Hepatocyte (in vitro differentiated cells): ENCODE results near the gene BTG1. TPM values are rescaled to one million over a fixed set of nuclear protein-coding genes. Genes with fewer than 3 reads are reported as not detected.

Experiments
- DNase-seq: peaks from one replicate; pipeline ENCODE4 v3.0.0-alpha.2; 2016; ENCODE audit warnings: low spot score
- H2AFZ ChIP-seq: fragments of 200-600 bp; sonication (generic); 2 replicates; pipeline ENCODE4 v1.6.0; 2016; ENCODE audit warnings: antibody characterized with exemption, mild to moderate bottlenecking
- H3K27ac ChIP-seq: fragments of 200-600 bp; sonication (generic); 2 replicates; pipeline ENCODE4 v1.5.1; 2016; ENCODE audit warnings: mild to moderate bottlenecking
- H3K27me3 ChIP-seq: fragments of 200-600 bp; sonication (generic); 2 replicates; pipeline ENCODE4 v1.6.1; 2016
- H3K36me3 ChIP-seq: fragments of 200-600 bp; sonication (generic); replicated peaks from 2 replicates; pipeline ENCODE4 v1.5.1; 2016; ENCODE audit warnings: low read depth; ENCODE audit not compliant: insufficient read depth
- H3K4me1 ChIP-seq: fragments of 200-600 bp; sonication (generic); 2 replicates; pipeline ENCODE4 v1.5.1; 2016; ENCODE audit warnings: mild to moderate bottlenecking, moderate library complexity; ENCODE audit not compliant: insufficient read depth
- H3K4me2 ChIP-seq: fragments of 200-600 bp; sonication (generic); 2 replicates; pipeline ENCODE4 v1.6.0; 2016
- H3K4me3 ChIP-seq: fragments of 200-600 bp; sonication (generic); 2 replicates; pipeline ENCODE4 v1.5.1; 2016; ENCODE audit warnings: mild to moderate bottlenecking
- H3K79me2 ChIP-seq: fragments of 200-600 bp; sonication (generic); 2 replicates; pipeline ENCODE4 v1.6.0; 2017; ENCODE audit warnings: mild to moderate bottlenecking
- H3K9me2 ChIP-seq: fragments of 200-600 bp; sonication (generic); replicated peaks from 2 replicates; pipeline ENCODE4 v1.6.0; 2017; ENCODE audit warnings: mild to moderate bottlenecking; ENCODE audit not compliant: insufficient read depth
- H3K9me3 ChIP-seq: fragments of 200-600 bp; sonication (generic); 2 replicates; pipeline ENCODE4 v1.5.1; 2016; ENCODE audit warnings: low read depth, mild to moderate bottlenecking
- H4K20me1 ChIP-seq: fragments of 200-600 bp; sonication (generic); 2 replicates; pipeline ENCODE4 v1.6.0; 2016; ENCODE audit warnings: mild to moderate bottlenecking; ENCODE audit not compliant: insufficient read depth, poor library complexity, severe bottlenecking
- EZH2 ChIP-seq: fragments of 200-600 bp; sonication (generic); IDR thresholded peaks from 2 replicates; pipeline ENCODE4 v1.6.1; 2016; ENCODE audit warnings: antibody characterized with exemption, mild to moderate bottlenecking, borderline replicate concordance
- EZH2phosphoT487 ChIP-seq: fragments of 200-600 bp; sonication (generic); IDR thresholded peaks from one replicate; pipeline ENCODE4 v1.6.1; 2018; ENCODE audit warnings: antibody characterized with exemption, mild to moderate bottlenecking, low read depth, moderate library complexity; ENCODE audit not compliant: unreplicated experiment, severe bottlenecking
- WGBS: methylation state at CpG from one replicate; pipeline ENCODE4 v1.1.6; 2016; ENCODE audit warnings: low lambda C conversion rate; ENCODE audit errors: missing lambda C conversion rate; 5-methylcytosine and 5-hydroxymethylcytosine counted together
- polyA plus RNA-seq: library from polyadenylated mRNA; unstranded; fragments of >200 nt; fragmentation: Nextera tagmentation; extraction: Ambion mirVana; gene quantifications from 2 replicates; pipeline ENCODE4 v1.2.1, GENCODE V29; 2016
- total RNA-seq: library from RNA; depleted of rRNA; stranded (reverse); fragments of >200 nt; gene quantifications from 2 replicates; pipeline ENCODE4 v1.2.3, GENCODE V29; 2014
- TF ChIP-seq, protein P1 (sequence below): fragments of 200-600 bp; sonication (generic); IDR thresholded peaks from 2 replicates; pipeline ENCODE4 v1.5.1; 2016; ENCODE audit warnings: antibody characterized with exemption, mild to moderate bottlenecking; ENCODE audit not compliant: poor library complexity

The BTG1 gene
- total and polyA plus RNA-seq, 2 experiments from 2014 or later: 72.0 to 146 TPM

DNA sequence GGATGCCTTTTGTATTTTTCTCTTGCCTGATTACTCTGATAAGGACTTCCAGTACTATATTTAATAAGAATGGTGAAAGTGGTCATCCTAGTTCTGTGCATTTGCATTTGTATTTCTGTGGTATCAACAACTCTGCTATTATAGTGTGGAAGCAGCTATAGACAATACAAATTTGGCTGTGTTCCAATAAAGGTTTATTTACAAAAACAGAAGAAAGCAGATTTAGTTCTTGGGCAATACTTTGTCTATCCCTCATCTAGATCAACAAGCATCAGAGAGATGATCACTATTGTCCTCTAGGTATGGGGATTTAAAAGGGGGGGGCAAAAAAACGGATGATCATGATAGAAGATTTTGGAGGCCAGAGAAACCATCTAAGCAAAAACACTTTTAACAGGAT, 19.1 kb upstream of the BTG1 start:
- DNase-seq: no peak
- 76% methylated on average over 1 of the region's 1 CpG for WGBS
- H3K27me3 ChIP-seq: no peaks in the 10 kb centered on the region
- no peaks in the 10 kb centered on the region for H4K20me1 ChIP-seq
- no peaks in the 10 kb centered on the region for H3K9me2 ChIP-seq
- H3K9me3 ChIP-seq: no peaks in the 10 kb centered on the region
- TF ChIP-seq, protein P1, sequence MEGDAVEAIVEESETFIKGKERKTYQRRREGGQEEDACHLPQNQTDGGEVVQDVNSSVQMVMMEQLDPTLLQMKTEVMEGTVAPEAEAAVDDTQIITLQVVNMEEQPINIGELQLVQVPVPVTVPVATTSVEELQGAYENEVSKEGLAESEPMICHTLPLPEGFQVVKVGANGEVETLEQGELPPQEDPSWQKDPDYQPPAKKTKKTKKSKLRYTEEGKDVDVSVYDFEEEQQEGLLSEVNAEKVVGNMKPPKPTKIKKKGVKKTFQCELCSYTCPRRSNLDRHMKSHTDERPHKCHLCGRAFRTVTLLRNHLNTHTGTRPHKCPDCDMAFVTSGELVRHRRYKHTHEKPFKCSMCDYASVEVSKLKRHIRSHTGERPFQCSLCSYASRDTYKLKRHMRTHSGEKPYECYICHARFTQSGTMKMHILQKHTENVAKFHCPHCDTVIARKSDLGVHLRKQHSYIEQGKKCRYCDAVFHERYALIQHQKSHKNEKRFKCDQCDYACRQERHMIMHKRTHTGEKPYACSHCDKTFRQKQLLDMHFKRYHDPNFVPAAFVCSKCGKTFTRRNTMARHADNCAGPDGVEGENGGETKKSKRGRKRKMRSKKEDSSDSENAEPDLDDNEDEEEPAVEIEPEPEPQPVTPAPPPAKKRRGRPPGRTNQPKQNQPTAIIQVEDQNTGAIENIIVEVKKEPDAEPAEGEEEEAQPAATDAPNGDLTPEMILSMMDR: no peak
- TF ChIP-seq EZH2phosphoT487: no peak
- TF ChIP-seq EZH2: no peak
- H3K4me1 ChIP-seq: peaks cover 4% of the 10 kb centered on the region
- H3K27ac ChIP-seq: no peak overlapping the region
- H3K79me2 ChIP-seq: no peaks in the 10 kb centered on the region
- no peak overlapping the region for H3K4me3 ChIP-seq
- H2AFZ ChIP-seq: no peak overlapping the region
- H3K4me2 ChIP-seq: no peak overlapping the region
- no peaks in the 10 kb centered on the region for H3K36me3 ChIP-seq

DNA sequence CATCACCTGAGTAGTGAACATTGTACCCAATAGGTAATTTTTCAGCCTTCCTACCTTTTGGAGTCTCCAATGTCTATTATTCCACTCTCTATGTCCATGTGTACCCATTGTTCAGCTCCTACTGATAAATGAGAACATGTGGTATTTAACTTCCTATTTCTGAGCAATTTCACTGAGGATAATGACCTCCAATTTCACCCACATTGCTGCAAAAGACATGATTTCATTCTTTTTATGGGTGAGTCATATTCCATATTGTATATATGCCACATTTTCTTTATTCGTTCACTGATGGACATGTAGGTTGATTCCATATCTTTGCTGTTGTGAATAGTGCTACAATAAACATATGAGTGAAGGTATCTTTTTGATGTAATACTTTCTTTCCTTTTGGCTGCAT, 16.4 kb upstream of the BTG1 start:
- Histone ChIP-seq H3K36me3 (no peaks in the 10 kb centered on the region), H3K27me3 (no peaks in the 10 kb centered on the region), H4K20me1 (no peaks in the 10 kb centered on the region), H3K79me2 (no peaks in the 10 kb centered on the region), H3K4me1 (peaks cover 4% of the 10 kb centered on the region), H3K27ac (no peak overlapping the region), H3K4me2 (no peak overlapping the region), H3K4me3 (no peak overlapping the region), H2AFZ (no peak overlapping the region), H3K9me3 (no peaks in the 10 kb centered on the region), H3K9me2 (no peaks in the 10 kb centered on the region)
- TF ChIP-seq, protein P1: no peak
- TF ChIP-seq EZH2phosphoT487 (no peak), EZH2 (no peak)
- WGBS: 97% methylated on average over 1 of the region's 1 CpG
- DNase-seq: no peak

DNA sequence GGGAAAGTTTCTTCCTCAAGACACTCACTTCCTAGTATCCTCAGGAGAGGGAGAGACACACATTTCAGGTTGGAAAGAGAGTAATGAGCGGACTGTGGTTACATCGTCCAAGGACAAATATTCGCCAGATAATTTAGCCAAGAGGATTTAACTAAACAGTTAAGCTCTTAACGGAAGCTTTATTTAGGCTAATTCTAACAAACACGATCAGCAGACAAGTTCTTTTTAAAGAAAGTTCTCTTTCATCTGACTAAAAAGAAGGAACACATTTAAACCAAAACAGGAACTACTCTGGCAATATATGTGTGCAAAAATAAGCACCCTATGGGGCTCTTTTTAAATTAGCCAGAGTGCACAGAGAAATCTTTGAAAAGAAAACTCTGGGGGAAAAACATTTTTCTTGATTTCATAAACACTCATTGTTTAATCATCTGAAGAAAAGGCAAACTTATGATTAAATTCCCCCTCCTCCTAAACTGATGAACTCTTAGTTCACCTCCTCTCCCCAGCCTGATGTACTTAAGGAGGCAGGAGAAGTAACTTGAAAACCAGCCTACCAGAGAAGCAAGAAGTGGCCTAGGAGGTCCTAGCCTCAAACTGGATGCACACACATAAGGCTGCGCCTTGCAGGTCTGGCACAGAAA, 13.3 kb upstream of the BTG1 start:
- no peak overlapping the region for H3K4me3 ChIP-seq
- DNase-seq: no peak
- H3K9me3 ChIP-seq: no peaks in the 10 kb centered on the region

More for the DNA sequence above, 13.3 kb upstream of the BTG1 start:
- Histone ChIP-seq H3K79me2 (no peaks in the 10 kb centered on the region), H3K4me1 (peaks cover 10% of the 10 kb centered on the region), H2AFZ (peak overlapping the region; percentile 39), H3K27ac (no peak overlapping the region), H3K4me2 (no peak overlapping the region), H4K20me1 (no peaks in the 10 kb centered on the region), H3K36me3 (no peaks in the 10 kb centered on the region), H3K9me2 (no peaks in the 10 kb centered on the region), H3K27me3 (no peaks in the 10 kb centered on the region)
- no peak for TF ChIP-seq EZH2
- TF ChIP-seq EZH2phosphoT487: no peak
- TF ChIP-seq, protein P1: no peak
- WGBS: 49% methylated on average over 6 of the region's 6 CpGs
